ENCODE results near the gene FOXO3.

The FOXO3 gene

GRCh38 chr6:108720827-108721226, 160.1 kb downstream of the FOXO3 start:
- no peak for DNase-seq

DNA sequence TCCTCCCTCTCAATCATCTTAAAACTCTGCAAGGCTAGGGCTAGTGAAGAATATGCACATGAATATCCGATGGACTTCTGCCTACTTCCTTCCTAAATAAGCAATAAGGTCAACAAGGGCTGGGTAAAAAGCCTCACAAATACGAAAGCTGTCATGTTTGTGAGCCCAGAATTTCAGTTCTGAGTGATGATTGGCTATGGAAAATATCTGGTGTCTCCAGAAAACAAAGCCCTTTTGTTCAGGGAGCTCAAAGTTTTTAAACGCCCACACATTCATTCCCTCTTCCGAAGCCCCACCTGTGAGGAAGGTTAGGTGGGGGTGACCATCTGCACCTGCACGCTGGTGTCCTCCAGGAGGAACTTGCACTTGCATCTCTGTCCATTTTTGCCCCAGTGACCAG, 160.6 kb downstream of the FOXO3 start:
- DNase-seq, result no peak

DNA sequence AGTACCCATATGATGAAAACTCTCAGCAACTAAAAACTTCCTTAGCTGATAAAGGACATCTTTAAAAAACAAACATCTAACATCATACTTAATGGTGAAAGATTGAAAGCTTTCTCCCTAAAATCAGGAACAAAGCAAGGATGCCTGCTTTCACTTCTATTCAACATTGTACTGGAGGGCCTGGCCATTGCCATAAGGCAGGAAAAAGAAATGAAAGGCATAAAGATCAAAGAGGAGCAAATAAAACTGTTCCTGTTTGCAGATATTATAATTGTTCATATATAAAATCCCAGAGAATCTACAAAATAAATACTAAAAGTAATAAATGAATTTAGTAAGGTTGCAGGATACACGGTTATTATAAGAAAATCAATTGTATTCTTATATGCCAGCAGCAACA, 162.9 kb downstream of the FOXO3 start:
- DNase-seq, result no peak

GRCh38 chr6:108726726-108727339, 166.1 kb downstream of the FOXO3 start:
- no peak for DNase-seq

GRCh38 chr6:108727966-108728730, 167.4 kb downstream of the FOXO3 start:
- no peak for DNase-seq

GRCh38 chr6:108728826-108729225, 168.1 kb downstream of the FOXO3 start:
- DNase-seq, result no peak

DNA sequence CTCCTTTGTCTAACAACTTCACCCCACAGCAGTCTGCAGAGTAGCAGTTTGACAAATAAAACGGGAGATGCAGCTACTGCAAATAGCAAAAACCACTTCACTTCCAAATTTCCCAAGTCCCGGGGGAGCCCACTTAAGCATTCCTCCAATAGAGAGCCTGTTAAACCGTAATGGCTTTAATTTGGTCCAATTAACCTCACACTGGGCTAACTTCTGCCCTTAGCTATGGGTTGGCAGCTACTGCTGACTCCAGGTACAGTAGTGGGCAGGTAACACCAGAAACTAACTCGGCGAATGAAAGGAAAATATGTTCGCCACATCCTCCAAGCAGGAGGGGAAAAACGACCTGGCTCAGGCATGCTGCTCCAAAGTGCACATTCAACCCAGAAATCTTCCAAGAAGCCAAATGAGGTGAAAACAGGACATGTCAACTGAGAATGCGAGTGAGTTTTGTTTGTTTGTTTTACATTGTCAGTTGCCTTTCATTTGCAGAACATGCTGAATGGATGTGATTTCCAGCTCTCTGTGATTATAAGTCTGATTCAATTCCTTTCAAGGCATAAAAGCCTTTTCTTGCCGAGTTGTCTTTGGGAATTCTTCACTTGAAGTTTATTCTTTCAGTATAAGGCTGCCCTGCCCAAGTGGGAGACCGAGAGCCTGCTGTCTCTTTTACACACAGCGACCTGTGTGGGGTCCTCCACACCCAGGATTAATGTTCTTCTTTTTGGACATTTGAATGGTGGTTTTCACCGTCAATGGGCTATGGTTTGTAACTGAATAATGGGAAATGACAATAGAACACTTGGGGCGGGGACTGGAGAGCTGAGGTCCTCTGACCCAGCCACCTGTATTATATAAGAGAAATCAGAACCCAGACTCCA, 170.2 kb downstream of the FOXO3 start:
- no peak for DNase-seq

GRCh38 chr6:108732091-108732870, 171.6 kb downstream of the FOXO3 start:
- DNase-seq, result no peak

GRCh38 chr6:108733051-108733450, 172.3 kb downstream of the FOXO3 start:
- DNase-seq, result no peak

GRCh38 chr6:108733706-108734265, 173.1 kb downstream of the FOXO3 start:
- DNase-seq, result no peak
